Effector CD4-positive, alpha-beta T cell (primary cell): ENCODE measurements around the gene PTER.

Source experiments
- DNase-seq: peaks from one replicate; pipeline ENCODE4 v3.0.0-alpha.2; 2020
- total RNA-seq: gene quantifications from one replicate; lab custom pipeline; 2026; lab: John Stamatoyannopoulos, UW

PTER gene, protein sequence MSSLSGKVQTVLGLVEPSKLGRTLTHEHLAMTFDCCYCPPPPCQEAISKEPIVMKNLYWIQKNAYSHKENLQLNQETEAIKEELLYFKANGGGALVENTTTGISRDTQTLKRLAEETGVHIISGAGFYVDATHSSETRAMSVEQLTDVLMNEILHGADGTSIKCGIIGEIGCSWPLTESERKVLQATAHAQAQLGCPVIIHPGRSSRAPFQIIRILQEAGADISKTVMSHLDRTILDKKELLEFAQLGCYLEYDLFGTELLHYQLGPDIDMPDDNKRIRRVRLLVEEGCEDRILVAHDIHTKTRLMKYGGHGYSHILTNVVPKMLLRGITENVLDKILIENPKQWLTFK
- 20.6 reads per million, percentile 47 among the genes with 10 or more reads in this experiment for total RNA-seq

DNA sequence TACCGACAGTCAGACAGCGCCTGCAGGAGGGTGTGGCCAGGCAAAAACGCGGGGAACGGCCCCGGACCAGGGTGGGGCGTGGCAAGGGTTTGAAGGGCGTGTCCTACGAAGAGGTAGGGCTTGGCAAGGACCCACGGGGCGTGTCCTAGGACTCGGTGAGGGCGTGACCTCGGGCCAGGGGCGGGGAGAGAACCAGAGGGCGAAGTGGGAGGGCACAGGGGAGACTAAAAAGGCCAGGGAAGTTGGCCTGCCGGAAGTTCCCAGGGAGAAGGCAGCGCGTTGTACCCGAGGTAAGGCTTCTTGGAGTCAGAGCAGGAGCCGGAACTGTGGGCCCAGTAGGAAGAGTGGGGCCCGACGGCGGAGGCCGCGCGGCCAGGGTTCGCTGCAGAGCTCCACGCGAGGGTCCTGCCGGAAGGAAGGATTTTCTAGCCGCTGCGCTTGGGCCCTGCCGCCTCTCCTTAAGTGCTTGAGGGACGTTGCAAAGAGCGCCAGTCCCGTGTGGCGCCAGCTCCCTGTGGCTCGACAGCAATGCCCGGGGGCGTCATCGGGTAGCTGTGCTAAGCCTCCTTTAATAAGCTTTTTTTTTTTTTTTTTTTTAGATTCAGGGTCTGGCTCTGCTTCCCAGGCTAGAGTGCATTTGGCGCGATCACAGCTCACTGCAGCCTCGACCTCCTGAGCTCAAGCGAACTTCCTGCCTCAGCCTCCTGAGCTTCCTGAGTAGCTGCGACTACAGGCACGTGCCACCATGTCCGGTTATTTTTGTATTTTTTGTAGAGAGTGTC, at the start of gene PTER:
TSS of gene PTER (plus strand) at position 253 of the 782 bp plus-strand sequence. CDS start 47,375 bp downstream, outside the sequence.
- DNase-seq, result peak; percentile 94

DNA sequence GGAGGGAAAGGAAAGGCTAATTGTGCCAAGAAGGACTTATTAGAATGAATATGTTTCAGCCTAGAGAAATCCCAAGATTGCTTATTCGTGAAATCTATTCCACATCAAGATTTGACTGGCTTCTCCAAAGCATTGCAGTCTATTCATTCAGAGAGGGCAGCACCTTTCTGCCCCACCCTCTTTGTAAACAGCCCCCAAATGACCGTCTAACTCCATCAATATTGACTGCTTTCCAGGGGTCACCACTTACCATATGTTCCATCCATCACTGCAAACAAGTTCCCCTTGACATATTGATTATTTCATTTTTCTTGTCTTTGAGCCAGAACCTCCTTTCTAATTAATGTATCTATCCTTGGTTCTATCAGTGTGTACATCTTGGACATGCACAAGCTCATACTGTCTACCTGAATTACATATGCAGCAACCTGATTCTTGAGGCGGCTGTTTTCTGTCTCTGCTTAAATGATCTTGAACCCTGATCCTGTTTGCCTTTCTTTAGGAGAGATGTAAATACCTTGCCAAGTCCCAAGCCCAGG, 44.2 kb upstream of the PTER start:
- no peak for DNase-seq

DNA sequence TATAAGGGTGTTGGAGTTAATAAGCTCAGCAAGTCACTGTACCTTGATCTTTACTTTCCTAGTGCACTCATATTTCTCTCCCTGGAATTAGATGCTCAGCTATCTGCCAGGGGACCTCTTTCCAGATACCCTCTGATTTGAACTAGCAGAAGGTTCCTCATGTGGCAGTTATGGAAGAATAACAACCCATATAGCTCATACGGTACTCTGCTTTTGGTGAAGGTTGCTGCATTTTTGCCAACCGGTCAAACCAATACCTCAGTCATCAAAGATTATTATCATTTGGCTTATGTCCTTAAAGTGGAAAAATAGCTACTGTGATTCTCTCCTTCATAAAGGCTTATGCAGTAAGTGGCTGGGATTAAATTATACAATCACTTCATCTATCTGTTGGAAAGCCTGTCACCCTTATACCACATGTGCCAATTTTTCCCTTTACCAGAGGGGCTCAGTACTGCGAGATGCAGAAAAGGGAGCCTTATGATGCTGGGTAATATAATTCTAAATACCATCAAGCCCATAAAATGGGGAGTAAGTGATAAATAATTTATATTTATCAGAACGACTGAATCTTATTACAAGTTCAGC, 43.4 kb upstream of the PTER start:
- DNase-seq, result no peak

DNA sequence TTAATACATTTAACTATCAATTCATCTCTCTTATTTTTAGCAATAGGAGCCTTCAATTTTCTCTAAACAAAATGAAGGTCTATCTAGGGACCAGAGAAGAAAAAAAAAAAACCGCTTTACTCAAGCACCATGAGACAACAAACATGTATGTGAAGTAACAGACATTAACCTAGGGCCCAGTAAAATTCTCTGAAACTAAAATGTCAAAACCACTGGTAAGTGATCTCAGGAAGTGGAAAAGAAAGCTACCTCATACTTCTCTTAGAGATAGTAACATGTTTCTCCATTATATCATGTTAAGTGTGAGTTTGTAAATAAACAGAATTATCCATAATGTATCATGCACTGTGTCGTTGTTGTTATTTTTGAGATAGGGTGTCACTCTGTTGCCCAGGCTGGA, 35.4 kb upstream of the PTER start:
- no peak for DNase-seq

DNA sequence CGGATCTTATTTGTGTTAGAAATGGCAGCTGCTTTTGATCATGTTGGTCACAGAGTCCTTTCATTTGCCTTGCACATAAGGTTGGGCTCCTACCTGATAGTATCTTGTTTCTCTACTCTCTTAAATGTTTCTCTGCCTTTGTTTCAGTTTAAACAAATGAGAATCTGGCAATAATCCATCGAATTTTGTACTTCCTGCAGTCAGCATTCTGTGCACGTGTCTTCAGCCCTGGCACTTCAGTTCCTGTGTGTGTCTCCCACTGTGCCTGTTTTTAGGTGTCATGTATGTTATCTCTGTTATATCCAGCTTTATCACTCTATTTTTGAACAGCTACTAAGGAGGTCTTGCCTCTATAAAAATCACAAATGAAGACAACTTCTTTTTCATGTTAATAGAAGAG, 28.4 kb upstream of the PTER start:
- DNase-seq, result no peak

GRCh38 chr10:16417341-16417740, 19.5 kb upstream of the PTER start:
- DNase-seq, result no peak

DNA sequence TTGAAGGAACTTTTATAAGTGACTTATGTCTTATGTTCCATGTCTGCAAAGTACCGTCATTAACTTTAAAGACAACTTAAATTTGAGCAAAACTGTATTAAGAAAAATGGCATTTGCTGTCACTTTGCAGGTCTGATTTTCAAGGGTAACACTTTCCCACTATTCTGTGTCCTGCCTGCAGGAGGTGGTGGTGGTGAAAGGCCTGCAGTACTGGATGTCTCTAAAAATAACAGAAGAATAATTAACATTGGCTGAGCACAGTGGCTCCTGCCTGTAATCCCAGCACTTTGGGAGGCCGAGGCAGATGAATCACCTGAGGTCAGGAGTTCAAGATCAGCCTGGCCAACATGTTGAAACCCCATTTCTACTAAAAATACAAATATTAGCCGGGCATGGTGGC, 13.2 kb upstream of the PTER start:
- no peak for DNase-seq

DNA sequence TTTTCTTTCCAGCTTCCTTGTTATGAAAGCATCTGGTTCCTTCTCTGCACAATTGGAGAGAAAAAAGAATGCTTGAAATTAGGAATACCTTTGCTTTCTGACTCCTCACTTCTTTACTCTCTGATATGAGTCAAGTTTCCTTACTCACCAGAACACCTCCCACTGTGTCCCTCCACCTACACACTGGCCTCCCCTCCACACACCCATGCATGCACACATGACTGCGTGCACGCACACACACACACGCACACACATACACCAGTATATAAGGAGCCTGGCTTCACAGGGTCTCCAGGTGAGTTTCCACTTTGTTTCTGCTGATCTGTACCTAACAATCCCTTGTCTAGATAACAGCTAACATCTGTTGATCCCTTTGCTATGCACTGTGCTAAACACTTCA, 11.4 kb upstream of the PTER start:
- DNase-seq, result no peak

DNA sequence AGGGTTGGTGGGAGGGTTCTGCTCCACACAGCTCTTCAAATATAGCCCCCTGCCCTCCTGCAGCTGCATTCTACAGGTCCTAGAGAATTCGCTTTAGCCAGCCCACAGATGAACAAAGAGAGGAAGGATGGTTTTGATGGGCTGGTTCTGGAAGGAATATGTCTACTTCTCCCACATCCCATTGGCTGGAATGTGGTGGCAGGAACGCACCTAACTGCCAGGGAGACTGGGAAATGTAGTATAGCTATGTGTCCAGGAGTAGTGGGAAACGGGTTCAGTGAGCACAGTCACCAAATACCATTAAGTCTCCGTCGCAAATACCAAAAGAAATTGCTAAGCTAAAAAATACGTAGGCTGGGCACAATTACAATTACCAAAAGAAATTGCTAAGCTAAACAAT, 7.3 kb upstream of the PTER start:
- DNase-seq, result no peak

DNA sequence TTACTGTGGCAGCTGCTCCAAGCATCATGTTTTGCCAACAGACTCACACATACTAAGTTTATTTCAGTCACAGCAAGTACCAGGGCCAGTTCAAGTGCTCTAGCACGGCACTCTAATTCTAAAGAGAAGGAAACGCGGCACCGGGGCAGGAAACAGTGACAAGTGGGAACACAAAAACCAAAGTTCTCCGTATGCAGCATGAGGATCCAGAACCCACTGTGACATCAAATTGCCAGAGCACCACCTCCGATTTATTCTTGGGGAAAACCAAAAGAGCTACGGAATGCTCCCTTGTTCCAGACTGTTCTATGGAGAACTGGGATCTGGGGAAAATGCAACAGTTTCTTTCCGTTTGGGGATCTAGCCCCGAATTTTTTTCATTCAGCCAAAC, 448 bp upstream of the PTER start:
- peak; percentile 16 for DNase-seq

- no peak for DNase-seq
These were observed 707 bp downstream of the PTER start for GRCh38 chr10:16437540-16437894.

DNA sequence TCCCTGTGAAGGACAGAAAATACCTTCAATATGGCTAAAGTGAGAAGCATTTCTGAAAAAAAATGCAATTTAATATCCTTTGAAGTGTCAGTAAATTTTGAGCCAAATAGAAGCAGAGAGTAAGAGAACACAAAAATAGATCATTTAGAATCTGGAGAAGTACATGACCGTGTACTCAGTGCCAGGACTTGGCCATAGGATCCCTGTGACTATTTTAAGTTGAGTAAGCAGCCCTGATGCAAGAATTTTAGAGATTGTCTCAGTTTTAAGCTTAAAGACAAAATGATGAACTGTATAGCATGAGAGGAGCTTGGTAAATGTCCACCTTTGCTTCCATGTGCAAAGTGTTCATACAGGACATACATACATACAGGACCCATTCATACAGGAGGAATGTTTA, 2.5 kb downstream of the PTER start:
- no peak for DNase-seq

- no peak for DNase-seq
These were observed 3.8 kb downstream of the PTER start for GRCh38 chr10:16440396-16441133.

DNA sequence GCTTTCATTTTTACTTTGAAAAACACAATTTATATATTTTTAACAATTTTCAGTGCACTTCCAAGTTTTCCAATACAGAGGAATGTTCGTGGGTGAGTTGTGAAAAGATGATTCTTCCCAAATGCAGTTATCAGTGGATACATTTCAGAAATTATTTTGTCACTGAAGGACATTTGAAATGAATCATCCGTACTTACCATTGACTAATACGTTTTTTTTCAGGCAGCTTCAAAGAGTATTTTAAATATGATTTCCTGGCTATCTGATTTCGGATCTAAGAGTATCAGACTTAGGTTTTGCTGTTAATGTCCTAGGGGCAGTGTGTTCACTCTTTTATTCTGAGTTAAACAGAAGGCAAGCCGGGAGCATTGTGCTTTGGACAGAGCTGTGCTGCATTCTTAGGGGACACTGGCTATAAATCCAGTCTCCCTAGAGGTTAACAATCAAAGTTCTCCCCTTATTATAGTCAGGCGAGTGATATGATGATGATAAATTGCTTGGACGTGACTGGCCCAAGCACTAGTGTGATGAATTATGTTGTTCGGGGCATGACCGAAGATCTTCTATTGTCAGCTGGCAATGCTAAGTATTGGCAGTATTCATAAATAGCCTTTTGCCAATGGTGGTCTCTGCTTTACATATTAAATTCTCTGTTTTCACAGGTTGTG, 4.5 kb downstream of the PTER start:
- DNase-seq, result no peak

- DNase-seq, result no peak
These were observed 6.1 kb downstream of the PTER start for GRCh38 chr10:16442914-16443313.

- no peak for DNase-seq
These were observed 9.1 kb downstream of the PTER start for GRCh38 chr10:16445770-16446469.

DNA sequence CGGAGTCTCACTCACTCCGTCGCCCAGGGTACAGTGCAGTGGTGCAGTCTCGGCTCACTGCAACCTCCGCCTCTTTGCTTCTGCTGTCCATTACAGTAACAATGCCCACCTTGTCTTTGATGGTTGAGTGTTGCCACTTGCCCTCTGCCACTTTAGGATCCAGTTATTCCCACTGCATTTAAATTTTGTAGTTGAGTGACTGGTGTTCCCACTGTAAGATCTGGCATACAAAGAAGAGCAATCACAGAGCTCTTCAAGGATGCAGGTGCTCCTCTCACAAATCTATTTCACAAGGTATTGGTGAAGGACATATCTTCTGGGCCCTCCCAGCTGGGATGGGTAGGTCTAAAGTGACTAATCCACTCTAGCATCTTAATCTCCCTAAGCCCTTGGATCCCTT, 12.6 kb downstream of the PTER start:
- DNase-seq, result no peak

DNA sequence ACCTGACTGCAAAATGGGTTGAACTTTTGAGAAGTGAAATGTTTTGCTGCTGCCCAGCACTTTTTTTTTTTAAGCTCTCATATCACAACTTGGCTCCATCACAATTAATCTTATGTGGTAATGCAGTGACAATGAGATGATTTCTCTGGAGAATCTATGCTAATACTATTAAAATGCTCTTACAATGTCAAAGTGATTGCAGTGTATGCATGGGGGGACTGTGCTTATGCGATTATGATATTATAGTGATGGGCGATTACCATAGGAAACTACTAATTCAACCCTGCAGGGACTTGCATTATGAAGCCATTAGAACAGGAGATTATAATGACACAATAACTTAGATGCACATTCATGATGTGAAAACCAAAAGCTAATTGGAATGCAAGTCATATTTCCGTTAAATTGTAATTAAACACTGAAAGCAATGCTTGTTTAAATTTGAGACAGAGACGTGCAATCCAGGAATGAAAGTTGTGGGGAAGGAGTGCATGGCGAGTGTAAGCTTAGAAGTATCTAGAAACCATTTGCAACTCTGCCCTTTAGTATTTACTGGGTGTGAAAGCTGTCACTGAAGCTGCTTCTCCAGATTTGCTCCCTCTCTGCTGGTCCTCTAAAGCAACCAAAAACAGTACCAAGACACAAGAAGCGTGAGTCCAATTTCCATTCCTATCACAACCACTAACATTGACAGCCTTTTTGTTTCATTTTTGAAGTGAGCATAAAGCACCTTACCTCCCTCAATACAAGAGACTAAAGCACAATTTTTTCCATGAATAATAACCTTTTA, 21.6 kb downstream of the PTER start:
- no peak for DNase-seq

DNA sequence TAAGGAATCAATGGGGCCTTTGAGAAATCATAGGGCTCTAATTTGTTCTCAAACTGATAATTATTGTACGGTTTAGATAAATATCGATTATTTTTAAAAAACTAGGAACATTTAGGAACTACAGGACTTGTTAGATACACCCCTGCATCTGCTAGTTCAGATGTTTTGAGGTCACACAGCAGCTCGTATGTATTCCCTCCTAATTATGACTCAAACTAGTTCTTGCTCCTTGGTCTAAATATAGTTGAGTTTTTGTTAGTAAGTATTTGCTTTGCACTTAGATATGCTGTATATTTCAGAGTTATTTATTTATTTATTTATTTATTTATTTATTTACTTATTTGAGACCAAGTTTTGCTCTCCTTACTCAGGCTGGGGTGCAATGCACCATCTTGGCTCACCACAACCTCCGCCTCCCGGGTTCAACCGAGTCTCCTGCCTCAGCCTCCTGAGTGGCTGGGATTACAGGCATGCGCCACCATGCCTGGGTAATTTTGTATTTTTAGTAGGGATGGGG, 22.7 kb downstream of the PTER start:
- no peak for DNase-seq

DNA sequence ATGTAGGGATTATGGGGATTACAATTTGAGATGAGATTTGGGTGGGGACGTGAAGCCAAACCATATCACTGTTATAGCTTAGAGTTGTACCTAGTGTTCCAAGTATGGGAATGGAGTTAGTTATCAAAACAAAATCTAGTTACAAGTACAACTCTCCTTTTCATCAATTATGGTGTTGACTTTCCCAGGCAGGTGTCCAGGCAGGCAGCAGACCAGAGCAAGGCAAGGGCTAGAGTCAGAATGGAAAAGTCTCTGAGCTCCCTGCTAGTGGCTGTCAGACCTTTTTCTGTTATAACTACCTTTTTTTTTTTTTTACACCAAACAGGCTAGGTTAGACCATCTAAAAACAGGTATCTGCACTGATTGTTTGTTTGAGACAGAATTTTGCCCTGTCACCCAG, 29.2 kb downstream of the PTER start:
- no peak for DNase-seq

DNA sequence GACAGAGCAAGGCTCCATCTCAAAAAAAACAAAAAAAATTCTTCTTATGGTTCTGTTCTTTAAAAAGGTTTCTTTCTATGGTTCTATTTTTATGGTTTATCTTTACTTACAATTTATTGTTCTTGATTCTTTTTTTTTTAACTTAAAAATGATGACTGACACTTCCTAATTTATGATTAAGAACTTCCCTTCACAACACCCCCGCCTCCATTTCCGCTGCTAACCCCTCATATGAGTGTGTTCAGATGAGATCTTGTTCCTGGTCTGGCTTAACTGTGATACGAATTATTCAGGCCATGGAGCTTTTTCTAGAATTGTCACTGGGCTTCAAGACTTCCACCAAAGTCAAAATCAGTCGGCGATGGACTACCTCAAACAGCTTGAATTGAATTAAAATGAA, 33.9 kb downstream of the PTER start:
- no peak for DNase-seq
